Stomach smooth muscle (tissue), 2 donors: ENCODE measurements around the gene ZNRF4.

ENCODE experiments used
- H3K27ac ChIP-seq: one replicate; pipeline ENCODE4 v1.7.0; 2013; ENCODE audit warnings: mild to moderate bottlenecking, low read length, inconsistent platforms
- H3K27me3 ChIP-seq, 2 donors: one replicate each; pipeline ENCODE4 v1.7.0; 2013; ENCODE audit warnings: low read length in 2 of 2; ENCODE audit not compliant: insufficient read depth in 2 of 2, control insufficient read depth in 1 of 2
- H3K36me3 ChIP-seq, 2 donors: one replicate each; pipeline ENCODE4 v1.7.0; 2013; ENCODE audit warnings: low read length in 2 of 2; ENCODE audit not compliant: control insufficient read depth in 2 of 2, insufficient read depth in 2 of 2
- H3K4me1 ChIP-seq: one replicate; pipeline ENCODE4 v1.7.0; 2013; ENCODE audit warnings: low read length; ENCODE audit not compliant: control insufficient read depth, insufficient read depth
- H3K4me3 ChIP-seq, 2 donors: one replicate each; pipeline ENCODE4 v1.7.0; 2013; ENCODE audit warnings: low read length in 2 of 2
- H3K9ac ChIP-seq, 2 donors: one replicate each; pipeline ENCODE4 v1.7.0; 2013; ENCODE audit warnings: low read length in 2 of 2, mild to moderate bottlenecking in 1 of 2
- H3K9me3 ChIP-seq, 2 donors: one replicate each; pipeline ENCODE4 v1.7.0; 2013; ENCODE audit warnings: low read length in 2 of 2; ENCODE audit not compliant: control insufficient read depth in 2 of 2
- donor health status: healthy.
- donor health status: Pancreatic carcinoma.

Gene ZNRF4

GRCh38 chr19:5489551-5489950 lies 34.3 kb downstream of the ZNRF4 start:
- H3K9ac ChIP-seq: peak overlapping the region in 1 of 2 donors; percentile 28
- H3K36me3 ChIP-seq: no peaks in the 10 kb centered on the region
- H3K27me3 ChIP-seq: peaks cover 6 to 7% of the 10 kb centered on the region in 2 donors
- peaks cover 8% of the 10 kb centered on the region for H3K4me1 ChIP-seq
- no peaks in the 10 kb centered on the region for H3K9me3 ChIP-seq
- no peak overlapping the region for H3K27ac ChIP-seq
- peak overlapping the region; percentile 19 to 29 for H3K4me3 ChIP-seq

- Histone ChIP-seq H3K4me3 (no peak overlapping the region), H3K4me1 (peaks cover 4% of the 10 kb centered on the region), H3K27me3 (peaks cover 6 to 10% of the 10 kb centered on the region in 2 donors), H3K9me3 (no peaks in the 10 kb centered on the region), H3K27ac (no peak overlapping the region), H3K9ac (no peak overlapping the region), H3K36me3 (no peaks in the 10 kb centered on the region)
Observed at GRCh38 chr19:5491565-5491964, 36.3 kb downstream of the ZNRF4 start.

- Histone ChIP-seq H3K4me3 (no peak overlapping the region), H3K9ac (no peak overlapping the region), H3K27ac (no peak overlapping the region), H3K27me3 (peaks cover 6 to 12% of the 10 kb centered on the region in 2 donors), H3K9me3 (no peaks in the 10 kb centered on the region), H3K4me1 (peaks cover 4% of the 10 kb centered on the region), H3K36me3 (no peaks in the 10 kb centered on the region)
Observed at GRCh38 chr19:5492281-5492634, 37.0 kb downstream of the ZNRF4 start.

GRCh38 chr19:5492635-5493409 lies 37.6 kb downstream of the ZNRF4 start:
- no peak overlapping the region for H3K27ac ChIP-seq
- no peak overlapping the region for H3K9ac ChIP-seq
- H3K4me3 ChIP-seq: no peak overlapping the region
- H3K4me1 ChIP-seq: peaks cover 4% of the 10 kb centered on the region
- H3K9me3 ChIP-seq: no peaks in the 10 kb centered on the region
- no peaks in the 10 kb centered on the region for H3K36me3 ChIP-seq
- peaks cover 6 to 16% of the 10 kb centered on the region in 2 donors for H3K27me3 ChIP-seq

DNA sequence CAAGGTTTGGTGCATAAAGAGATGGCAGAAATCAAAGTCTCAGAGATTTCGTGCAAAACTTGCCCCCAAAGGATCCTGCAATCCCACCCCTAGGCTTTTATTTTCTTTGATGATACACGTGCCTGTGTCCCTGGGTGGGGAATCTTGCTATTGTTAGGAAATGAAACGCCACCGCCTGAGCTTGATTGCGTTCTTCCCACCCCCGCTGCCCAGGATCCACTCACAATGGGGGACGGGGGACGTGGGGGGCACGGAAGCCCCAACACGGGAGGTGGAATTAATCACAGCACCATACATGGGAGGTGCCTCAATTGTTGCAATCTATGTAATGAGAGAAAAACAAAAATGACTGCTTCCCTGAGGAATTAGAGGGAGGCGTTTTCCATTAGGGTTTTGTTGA lies 39.6 kb downstream of the ZNRF4 start:
- Histone ChIP-seq H3K9ac (no peak overlapping the region), H3K4me3 (no peak overlapping the region), H3K9me3 (no peaks in the 10 kb centered on the region), H3K4me1 (peaks cover 2% of the 10 kb centered on the region), H3K36me3 (no peaks in the 10 kb centered on the region), H3K27ac (no peak overlapping the region), H3K27me3 (peaks cover 12 to 17% of the 10 kb centered on the region in 2 donors)

- Histone ChIP-seq H3K9ac (no peak overlapping the region), H3K36me3 (no peaks in the 10 kb centered on the region), H3K27me3 (peaks cover 12 to 17% of the 10 kb centered on the region in 2 donors), H3K4me3 (no peak overlapping the region), H3K9me3 (no peaks in the 10 kb centered on the region), H3K27ac (no peak overlapping the region), H3K4me1 (no peaks in the 10 kb centered on the region)
Observed at GRCh38 chr19:5495792-5496191, 40.6 kb downstream of the ZNRF4 start.

GRCh38 chr19:5497297-5497696 lies 42.1 kb downstream of the ZNRF4 start:
- Histone ChIP-seq H3K27ac (no peak overlapping the region), H3K9ac (no peak overlapping the region), H3K4me3 (no peak overlapping the region), H3K36me3 (no peaks in the 10 kb centered on the region), H3K9me3 (peaks cover 3 to 7% of the 10 kb centered on the region in 2 donors), H3K4me1 (no peaks in the 10 kb centered on the region), H3K27me3 (peaks cover 9 to 16% of the 10 kb centered on the region in 2 donors)

DNA sequence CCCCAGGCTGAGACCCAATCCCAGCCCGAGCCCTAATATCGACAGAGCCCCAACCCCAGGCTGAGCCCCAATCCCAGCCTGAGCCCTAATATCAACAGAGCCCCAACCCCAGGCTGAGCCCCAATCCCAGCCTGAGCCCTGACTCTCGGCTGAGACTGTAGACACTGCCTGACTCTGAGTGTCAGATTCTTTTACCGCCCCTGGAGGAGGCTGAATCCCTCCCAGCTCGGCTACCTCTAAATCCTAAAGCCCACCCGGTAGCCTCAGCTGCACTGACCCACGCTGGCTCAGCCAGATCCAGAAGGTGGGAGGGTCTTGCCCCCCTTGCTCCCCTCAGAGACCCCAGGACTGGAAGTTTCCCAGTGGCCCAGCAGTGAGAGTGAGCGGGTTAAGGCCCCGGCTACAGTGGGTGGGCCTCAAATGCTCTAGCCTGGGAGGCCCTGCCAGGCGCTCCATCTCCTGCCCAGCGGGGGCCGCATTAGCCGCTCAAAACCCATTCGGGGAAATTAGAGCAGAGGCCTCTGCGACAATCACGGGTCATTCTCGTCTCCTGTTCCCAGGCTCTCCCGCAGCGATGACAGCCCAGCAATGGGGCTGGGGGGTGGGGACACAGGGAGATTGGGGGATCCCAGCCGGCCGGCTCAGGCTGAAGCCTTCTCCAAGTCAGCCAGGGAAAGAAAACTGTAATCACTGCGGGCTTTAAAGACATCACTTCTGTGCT lies 43.8 kb downstream of the ZNRF4 start:
- H3K27me3 ChIP-seq: peaks cover 6 to 11% of the 10 kb centered on the region in 2 donors
- no peak overlapping the region for H3K4me3 ChIP-seq
- no peaks in the 10 kb centered on the region for H3K36me3 ChIP-seq
- no peak overlapping the region for H3K27ac ChIP-seq
- no peaks in the 10 kb centered on the region for H3K4me1 ChIP-seq
- no peak overlapping the region for H3K9ac ChIP-seq
- peaks cover 8 to 9% of the 10 kb centered on the region in 2 donors for H3K9me3 ChIP-seq

GRCh38 chr19:5501907-5502306 lies 46.7 kb downstream of the ZNRF4 start:
- H3K9ac ChIP-seq: no peak overlapping the region
- H3K27me3 ChIP-seq: peaks cover 6 to 8% of the 10 kb centered on the region in 2 donors
- H3K4me3 ChIP-seq: no peak overlapping the region
- H3K27ac ChIP-seq: no peak overlapping the region
- H3K9me3 ChIP-seq: peaks cover 9 to 10% of the 10 kb centered on the region in 2 donors
- no peaks in the 10 kb centered on the region for H3K36me3 ChIP-seq
- H3K4me1 ChIP-seq: no peaks in the 10 kb centered on the region

DNA sequence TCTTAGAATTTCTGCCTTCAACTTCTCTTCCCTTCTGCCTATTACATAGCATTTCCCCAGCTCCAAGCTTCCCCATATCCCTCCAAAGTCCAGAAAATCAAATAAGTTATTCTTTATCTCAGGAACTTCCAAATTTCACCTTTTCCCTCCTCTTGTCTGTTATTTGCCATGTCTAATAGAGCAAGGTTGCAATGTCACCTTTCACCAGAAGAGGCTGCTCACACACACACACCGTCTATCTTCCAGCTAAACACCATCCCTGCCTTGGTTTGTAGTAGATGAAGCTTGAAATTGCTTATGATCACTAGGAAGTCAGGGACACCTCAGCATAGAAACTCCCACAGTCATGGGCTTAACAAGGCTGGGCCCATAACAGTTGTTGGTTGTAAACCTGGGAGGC lies 48.4 kb downstream of the ZNRF4 start:
- H3K9me3 ChIP-seq: peaks cover 9 to 10% of the 10 kb centered on the region in 2 donors
- H3K27ac ChIP-seq: no peak overlapping the region
- H3K9ac ChIP-seq: no peak overlapping the region
- H3K36me3 ChIP-seq: no peaks in the 10 kb centered on the region
- no peaks in the 10 kb centered on the region for H3K4me1 ChIP-seq
- H3K4me3 ChIP-seq: no peak overlapping the region
- peaks cover 3% of the 10 kb centered on the region in 2 donors for H3K27me3 ChIP-seq

- Histone ChIP-seq H3K4me3 (no peak overlapping the region), H3K27me3 (peaks cover under 1 to 2% of the 10 kb centered on the region in 2 donors), H3K9ac (no peak overlapping the region), H3K4me1 (no peaks in the 10 kb centered on the region), H3K27ac (no peak overlapping the region), H3K9me3 (peaks cover 9 to 10% of the 10 kb centered on the region in 2 donors), H3K36me3 (no peaks in the 10 kb centered on the region)
Observed at GRCh38 chr19:5504114-5504513, 48.9 kb downstream of the ZNRF4 start.
